Nephron (organoid): ENCODE measurements around the gene SLC15A3.

Experiments
- H3K27ac Mint-ChIP-seq, 3 experiments: 2 replicates each; pipeline ENCODE4 v1.8.0; 2020; ENCODE audit warnings: mixed read lengths in 3 of 3, mild to moderate bottlenecking in 2 of 3, moderate library complexity in 1 of 3
- H3K27me3 Mint-ChIP-seq: 2 replicates; pipeline ENCODE4 v1.8.0; 2021; ENCODE audit warnings: low read depth, mild to moderate bottlenecking, moderate library complexity, mixed read lengths
- H3K36me3 Mint-ChIP-seq: 2 replicates; pipeline ENCODE4 v1.8.0; 2020; ENCODE audit warnings: low read depth, mixed read lengths
- H3K4me1 Mint-ChIP-seq: 2 replicates; pipeline ENCODE4 v1.8.0; 2020; ENCODE audit warnings: mixed read lengths
- H3K4me3 Mint-ChIP-seq, 3 experiments: 2 replicates each; pipeline ENCODE4 v1.8.0; 2020; ENCODE audit warnings: mild to moderate bottlenecking in 3 of 3, mixed read lengths in 3 of 3, moderate library complexity in 2 of 3
- H3K9me3 Mint-ChIP-seq: 2 replicates; pipeline ENCODE4 v1.8.0; 2020; ENCODE audit warnings: mixed read lengths
- TF ChIP-seq, protein P1 (sequence below), 3 experiments: fragments of 200-600 bp; sonication (generic); IDR thresholded peaks; one replicate each; pipeline ENCODE4 v1.5.0; 2021; ENCODE audit warnings: antibody characterized with exemption in 3 of 3; ENCODE audit not compliant: unreplicated experiment in 3 of 3

Gene SLC15A3

DNA sequence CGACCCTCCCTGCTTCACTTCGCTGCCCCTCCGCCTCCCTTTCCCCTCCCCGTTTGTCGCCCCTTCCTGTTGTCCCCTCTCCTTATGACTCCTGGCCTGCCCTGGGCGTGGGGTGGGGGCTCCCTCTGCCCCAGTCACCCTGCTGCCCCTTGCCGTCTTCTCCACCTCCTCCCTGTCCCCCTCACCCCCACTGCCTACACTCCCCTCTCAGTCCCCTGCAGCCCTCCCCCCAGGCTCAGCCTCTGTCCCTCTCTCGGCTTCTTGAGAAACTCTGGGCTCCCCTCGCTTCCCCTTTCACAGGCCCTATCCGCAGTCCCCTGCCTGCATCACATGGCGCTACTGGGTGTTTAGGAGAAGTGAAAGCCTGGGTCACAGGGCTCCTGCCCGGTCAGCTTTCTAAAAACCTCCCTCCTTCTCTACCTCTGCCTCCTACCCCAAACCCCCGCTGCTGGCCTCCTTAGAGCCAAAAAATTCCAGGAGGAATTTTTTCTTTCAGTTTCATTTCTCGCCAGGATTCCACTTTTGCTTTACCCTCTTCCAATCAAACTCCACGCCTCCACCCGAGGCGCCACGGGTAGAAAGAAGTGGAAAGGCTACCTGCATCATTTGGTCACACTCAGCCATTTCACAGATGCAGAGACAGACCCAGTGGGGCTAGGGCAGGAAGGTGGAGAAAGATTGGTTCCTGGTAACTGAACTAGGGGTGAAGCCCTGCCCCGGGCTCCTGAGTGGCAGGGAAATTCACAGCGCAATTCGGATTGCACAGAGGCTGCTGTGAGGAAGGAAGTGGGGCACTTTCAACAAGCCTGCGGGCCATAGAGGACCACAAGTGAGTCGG lies at the start of gene SLC15A3:
SLC15A3 (minus strand) TSS at position 273 of the 838 bp plus-strand sequence. CDS start 625 bp downstream, outside the sequence.
- H3K27me3 Mint-ChIP-seq, result peaks cover 28% of the 10 kb centered on the region
- TF ChIP-seq, protein P1, sequence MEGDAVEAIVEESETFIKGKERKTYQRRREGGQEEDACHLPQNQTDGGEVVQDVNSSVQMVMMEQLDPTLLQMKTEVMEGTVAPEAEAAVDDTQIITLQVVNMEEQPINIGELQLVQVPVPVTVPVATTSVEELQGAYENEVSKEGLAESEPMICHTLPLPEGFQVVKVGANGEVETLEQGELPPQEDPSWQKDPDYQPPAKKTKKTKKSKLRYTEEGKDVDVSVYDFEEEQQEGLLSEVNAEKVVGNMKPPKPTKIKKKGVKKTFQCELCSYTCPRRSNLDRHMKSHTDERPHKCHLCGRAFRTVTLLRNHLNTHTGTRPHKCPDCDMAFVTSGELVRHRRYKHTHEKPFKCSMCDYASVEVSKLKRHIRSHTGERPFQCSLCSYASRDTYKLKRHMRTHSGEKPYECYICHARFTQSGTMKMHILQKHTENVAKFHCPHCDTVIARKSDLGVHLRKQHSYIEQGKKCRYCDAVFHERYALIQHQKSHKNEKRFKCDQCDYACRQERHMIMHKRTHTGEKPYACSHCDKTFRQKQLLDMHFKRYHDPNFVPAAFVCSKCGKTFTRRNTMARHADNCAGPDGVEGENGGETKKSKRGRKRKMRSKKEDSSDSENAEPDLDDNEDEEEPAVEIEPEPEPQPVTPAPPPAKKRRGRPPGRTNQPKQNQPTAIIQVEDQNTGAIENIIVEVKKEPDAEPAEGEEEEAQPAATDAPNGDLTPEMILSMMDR (IDR thresholded peaks at IDR 0.05; ENCODE audit: unreplicated experiment in 3 of 3), result no peak

DNA sequence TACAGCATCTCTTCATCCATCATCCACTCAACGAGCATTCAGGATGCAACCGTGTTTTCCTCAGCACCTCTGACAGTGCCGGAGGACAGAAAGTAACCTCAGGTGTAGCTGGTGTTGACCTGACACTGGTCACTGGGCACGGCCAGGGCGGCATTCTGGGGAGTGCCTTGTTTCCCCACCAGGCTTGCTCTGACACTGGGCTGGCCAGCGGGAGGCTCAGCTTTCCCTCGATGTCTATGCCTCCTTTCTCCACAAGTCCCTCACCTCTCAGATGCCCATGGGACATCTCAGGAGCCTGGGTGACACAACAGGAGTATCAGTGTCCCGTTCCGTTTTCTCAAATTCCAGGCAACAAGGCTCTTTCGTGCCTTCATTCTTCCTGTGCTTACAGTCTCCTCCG lies 48.5 kb upstream of the SLC15A3 start:
- Mint-ChIP-seq H3K27me3 (peaks cover 7% of the 10 kb centered on the region), H3K27ac (no peak overlapping the region)
- TF ChIP-seq, protein P1 (IDR thresholded peaks at IDR 0.05; ENCODE audit: unreplicated experiment in 3 of 3), result no peak

More for the DNA sequence above, at the start of gene SLC15A3:
- Mint-ChIP-seq H3K4me3 (peak within 1 kb of the TSS; percentile 65 to 79 (median 77)), H3K4me1 (peaks cover 34% of the 10 kb centered on the region), H3K36me3 (no peaks in the 10 kb centered on the region), H3K27ac (peak within 1 kb of the TSS; percentile 41 to 92 (median 75)), H3K9me3 (no peaks in the 10 kb centered on the region)

DNA sequence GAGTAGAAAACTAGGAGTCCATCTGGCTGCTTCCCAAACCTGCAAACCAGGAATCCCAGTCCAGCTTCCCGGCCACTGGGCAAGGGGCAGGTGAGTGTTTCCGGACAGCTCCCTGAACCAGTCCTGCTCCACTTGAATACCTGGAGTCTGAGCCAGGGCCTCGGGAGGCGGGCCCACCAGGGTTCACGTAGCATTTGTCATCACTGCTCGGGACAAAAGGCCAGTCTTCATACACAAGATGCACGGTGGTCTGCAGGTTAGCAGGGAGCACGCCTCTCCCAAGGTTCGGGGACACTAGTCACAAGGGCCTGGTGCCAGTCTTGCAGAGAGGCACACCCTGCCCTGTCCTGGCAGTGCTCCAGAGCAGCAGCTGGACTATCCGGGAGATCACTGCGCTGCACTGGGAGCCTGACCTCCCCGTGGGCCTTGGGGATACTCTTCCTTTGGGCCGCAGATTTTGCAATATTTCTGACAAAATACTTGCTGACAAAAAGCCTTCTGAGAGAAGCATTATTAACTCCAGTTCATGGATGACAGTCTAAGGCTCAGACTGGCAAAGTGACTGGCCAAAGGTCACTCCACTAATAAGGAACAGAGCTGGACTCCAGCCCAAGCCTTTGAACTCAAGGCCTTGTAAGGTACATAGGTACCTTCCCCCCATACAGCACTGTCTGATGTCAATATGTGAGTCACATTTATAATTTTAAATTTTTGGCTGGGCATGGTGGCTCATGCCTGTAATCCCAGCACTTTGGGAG lies 44.6 kb upstream of the SLC15A3 start:
- H3K4me3 Mint-ChIP-seq, result no peak overlapping the region
- TF ChIP-seq, protein P1 (IDR thresholded peaks at IDR 0.05; ENCODE audit: unreplicated experiment in 3 of 3), result no peak
- H3K36me3 Mint-ChIP-seq, result no peaks in the 10 kb centered on the region
- peaks cover 29% of the 10 kb centered on the region for H3K4me1 Mint-ChIP-seq
- peaks cover 8% of the 10 kb centered on the region for H3K27me3 Mint-ChIP-seq
- no peaks in the 10 kb centered on the region for H3K9me3 Mint-ChIP-seq
- no peak overlapping the region for H3K27ac Mint-ChIP-seq

More for the DNA sequence above, 48.5 kb upstream of the SLC15A3 start:
- Mint-ChIP-seq H3K4me1 (peaks cover 35% of the 10 kb centered on the region), H3K4me3 (no peak overlapping the region), H3K36me3 (no peaks in the 10 kb centered on the region), H3K9me3 (no peaks in the 10 kb centered on the region)

DNA sequence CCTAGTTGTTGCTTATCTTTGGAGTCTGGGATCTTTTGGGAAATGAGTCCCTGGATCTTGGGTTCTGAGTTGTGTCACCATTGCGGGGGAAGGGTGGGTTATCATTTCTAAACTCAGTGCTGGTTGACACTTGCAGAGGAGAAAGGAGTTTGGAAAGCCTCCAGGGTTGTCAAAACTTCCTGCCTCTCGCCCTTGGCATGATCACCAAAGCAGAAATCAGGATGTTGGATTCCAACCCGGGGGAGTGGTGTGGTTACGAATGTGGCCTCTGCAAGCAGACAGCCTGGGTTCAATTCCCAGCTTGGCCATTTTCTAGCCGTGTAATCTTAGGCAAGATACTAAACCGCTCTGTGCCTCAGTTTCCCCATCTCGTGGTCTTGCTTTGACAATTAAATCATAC lies 43.8 kb upstream of the SLC15A3 start:
- H3K4me1 Mint-ChIP-seq, result peaks cover 29% of the 10 kb centered on the region
- TF ChIP-seq, protein P1 (IDR thresholded peaks at IDR 0.05; ENCODE audit: unreplicated experiment in 3 of 3), result no peak
- no peak overlapping the region for H3K4me3 Mint-ChIP-seq
- no peaks in the 10 kb centered on the region for H3K9me3 Mint-ChIP-seq
- H3K27ac Mint-ChIP-seq, result no peak overlapping the region
- H3K27me3 Mint-ChIP-seq, result peaks cover 8% of the 10 kb centered on the region
- no peaks in the 10 kb centered on the region for H3K36me3 Mint-ChIP-seq

DNA sequence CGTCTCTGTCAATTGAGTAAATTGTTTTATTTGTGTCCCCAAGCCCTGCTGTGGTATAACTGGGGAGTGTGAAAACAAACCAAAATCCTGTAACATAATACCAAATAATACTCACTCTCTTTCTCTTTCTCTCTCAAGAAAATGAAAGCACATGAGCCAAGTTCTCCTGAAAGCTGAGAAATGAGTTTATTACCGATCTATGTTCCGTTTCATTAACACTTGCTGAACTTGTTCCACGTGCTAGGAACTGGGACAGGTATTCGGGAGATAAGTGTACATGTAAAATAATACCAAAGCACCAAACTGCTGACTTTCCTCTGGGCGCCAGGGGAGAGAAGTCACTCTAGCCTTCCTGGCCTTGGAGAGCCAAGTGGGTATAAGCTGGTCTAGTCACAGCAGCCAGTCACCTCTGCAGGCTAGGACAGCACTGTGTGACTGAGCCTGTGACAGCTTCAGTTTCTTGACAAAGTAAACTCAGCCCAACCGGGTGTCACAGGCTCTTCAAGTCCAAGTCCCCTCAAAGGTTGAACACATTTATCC lies 42.6 kb upstream of the SLC15A3 start:
- H3K4me1 Mint-ChIP-seq, result peaks cover 29% of the 10 kb centered on the region
- H3K9me3 Mint-ChIP-seq, result no peaks in the 10 kb centered on the region

More for the DNA sequence above, 42.6 kb upstream of the SLC15A3 start:
- H3K4me3 Mint-ChIP-seq, result no peak overlapping the region
- TF ChIP-seq, protein P1 (IDR thresholded peaks at IDR 0.05; ENCODE audit: unreplicated experiment in 3 of 3), result no peak
- no peaks in the 10 kb centered on the region for H3K36me3 Mint-ChIP-seq
- H3K27me3 Mint-ChIP-seq, result peaks cover 14% of the 10 kb centered on the region
- peak overlapping the region in 2 of 3 experiments; percentile 10 to 12 for H3K27ac Mint-ChIP-seq
